ENCODE data around the gene GNL3L. TPM values are rescaled to one million over a fixed set of nuclear protein-coding genes. Genes with fewer than 3 reads are reported as not detected.

Gene GNL3L
- total and polyA plus RNA-seq, 2 of the 13 experiments (the other 11 are each of a cell fraction or from before 2014, with no cell fraction given) = 12.1 to 32.6 TPM

DNA sequence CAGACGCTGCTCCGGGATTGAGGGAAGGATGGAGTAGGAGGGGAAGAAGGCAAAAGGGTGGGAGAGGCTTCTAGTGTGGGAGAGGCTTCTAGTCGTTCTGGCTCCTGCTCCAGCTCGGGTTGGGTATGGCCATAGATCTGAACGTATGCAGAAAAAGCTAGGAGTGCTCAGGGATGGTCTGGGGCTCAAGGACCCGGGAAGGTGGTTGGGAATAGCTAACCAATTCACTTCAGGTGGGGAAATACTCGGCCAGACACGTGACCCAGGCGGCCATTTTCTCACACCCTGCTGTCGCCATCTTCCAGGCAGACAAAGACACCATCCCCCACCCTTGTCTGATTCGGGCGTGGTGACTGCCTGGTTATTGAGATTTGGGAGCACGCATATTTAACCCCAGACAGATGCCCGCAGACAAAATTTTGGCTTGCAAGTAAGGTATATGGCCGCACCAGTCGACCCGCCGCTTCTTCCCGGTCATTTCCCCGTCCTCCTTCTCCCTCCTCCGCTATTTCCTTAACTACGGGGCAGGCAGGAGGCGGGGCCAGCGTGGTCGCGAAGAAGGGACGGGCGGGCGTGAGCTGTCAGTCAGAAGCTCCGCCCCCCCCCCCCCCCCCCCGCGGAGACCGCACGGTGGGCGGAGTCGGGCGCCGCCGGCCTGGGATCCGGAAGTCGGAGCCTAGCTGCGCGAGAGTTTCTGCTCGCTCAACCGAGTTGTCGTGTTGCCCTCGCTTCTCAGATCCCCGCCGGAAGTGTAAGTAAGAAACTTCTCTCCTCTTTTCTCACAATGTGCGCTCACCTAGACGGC, at the start of gene GNL3L (continued):
- TF ChIP-seq SIN3A (IDR thresholded peaks at IDR 0.05; ENCODE audit: borderline replicate concordance, low read depth, low read length) (peak; percentile 7; the same call in 1 of the 2 replicates), ZNF263 (CRISPR knock-in tag; IDR thresholded peaks at IDR 0.05) (peak; percentile 96), HOXA3 (CRISPR knock-in tag; IDR thresholded peaks at IDR 0.05) (peak; percentile 85), IRF2 (CRISPR knock-in tag; IDR thresholded peaks at IDR 0.05) (0 out of 2 replicates have a peak, but pooled peaks have one; percentile 13), ZHX2 (IDR thresholded peaks at IDR 0.05; ENCODE audit: low read depth) (peak; percentile 76), ZHX2 (CRISPR knock-in tag; IDR thresholded peaks at IDR 0.05; ENCODE audit: borderline replicate concordance) (no peak), ZSCAN31 (CRISPR knock-in tag; IDR thresholded peaks at IDR 0.05; ENCODE audit: low read depth) (no peak), POLR2A (IDR thresholded peaks at IDR 0.05; ENCODE audit: insufficient read depth in 1 of 2, low read depth in 2 of 2, low read length in 2 of 2) (peak; percentile 65 to 67), KLF12 (CRISPR knock-in tag; IDR thresholded peaks at IDR 0.05; ENCODE audit: borderline replicate concordance) (0 out of 2 replicates have a peak, but pooled peaks have one; percentile 36), SMC3 (IDR thresholded peaks at IDR 0.05; ENCODE audit: low read length) (no peak), RBFOX2 (IDR thresholded peaks at IDR 0.05; ENCODE audit: low read depth, low read length) (peak; percentile 37; the same call in 1 of the 2 replicates), ZNF670 (CRISPR knock-in tag; IDR thresholded peaks at IDR 0.05; ENCODE audit: borderline replicate concordance) (0 out of 2 replicates have a peak, but pooled peaks have one; percentile 36), ZNF709 (CRISPR knock-in tag; IDR thresholded peaks at IDR 0.05) (no peak), GABPA (IDR thresholded peaks at IDR 0.05; ENCODE audit: low read depth, low read length) (peak; percentile 42; the same call in 1 of the 2 replicates), GABPA (CRISPR knock-in tag; IDR thresholded peaks at IDR 0.05; ENCODE audit: low read depth) (peak; percentile 81), CHCHD3 (CRISPR knock-in tag; IDR thresholded peaks at IDR 0.05) (no peak), ZNF510 (CRISPR knock-in tag; IDR thresholded peaks at IDR 0.05; ENCODE audit: low read depth) (no peak), YY1 (IDR thresholded peaks at IDR 0.05; ENCODE audit: insufficient read depth, insufficient replicate concordance, low read depth, low read length) (peak; percentile 93)
- TF ChIP-seq, protein P1, sequence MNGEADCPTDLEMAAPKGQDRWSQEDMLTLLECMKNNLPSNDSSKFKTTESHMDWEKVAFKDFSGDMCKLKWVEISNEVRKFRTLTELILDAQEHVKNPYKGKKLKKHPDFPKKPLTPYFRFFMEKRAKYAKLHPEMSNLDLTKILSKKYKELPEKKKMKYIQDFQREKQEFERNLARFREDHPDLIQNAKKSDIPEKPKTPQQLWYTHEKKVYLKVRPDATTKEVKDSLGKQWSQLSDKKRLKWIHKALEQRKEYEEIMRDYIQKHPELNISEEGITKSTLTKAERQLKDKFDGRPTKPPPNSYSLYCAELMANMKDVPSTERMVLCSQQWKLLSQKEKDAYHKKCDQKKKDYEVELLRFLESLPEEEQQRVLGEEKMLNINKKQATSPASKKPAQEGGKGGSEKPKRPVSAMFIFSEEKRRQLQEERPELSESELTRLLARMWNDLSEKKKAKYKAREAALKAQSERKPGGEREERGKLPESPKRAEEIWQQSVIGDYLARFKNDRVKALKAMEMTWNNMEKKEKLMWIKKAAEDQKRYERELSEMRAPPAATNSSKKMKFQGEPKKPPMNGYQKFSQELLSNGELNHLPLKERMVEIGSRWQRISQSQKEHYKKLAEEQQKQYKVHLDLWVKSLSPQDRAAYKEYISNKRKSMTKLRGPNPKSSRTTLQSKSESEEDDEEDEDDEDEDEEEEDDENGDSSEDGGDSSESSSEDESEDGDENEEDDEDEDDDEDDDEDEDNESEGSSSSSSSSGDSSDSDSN (CRISPR knock-in tag; IDR thresholded peaks at IDR 0.05) = 0 out of 2 replicates have a peak, but pooled peaks have one; percentile 21
- TF ChIP-seq, protein P2, sequence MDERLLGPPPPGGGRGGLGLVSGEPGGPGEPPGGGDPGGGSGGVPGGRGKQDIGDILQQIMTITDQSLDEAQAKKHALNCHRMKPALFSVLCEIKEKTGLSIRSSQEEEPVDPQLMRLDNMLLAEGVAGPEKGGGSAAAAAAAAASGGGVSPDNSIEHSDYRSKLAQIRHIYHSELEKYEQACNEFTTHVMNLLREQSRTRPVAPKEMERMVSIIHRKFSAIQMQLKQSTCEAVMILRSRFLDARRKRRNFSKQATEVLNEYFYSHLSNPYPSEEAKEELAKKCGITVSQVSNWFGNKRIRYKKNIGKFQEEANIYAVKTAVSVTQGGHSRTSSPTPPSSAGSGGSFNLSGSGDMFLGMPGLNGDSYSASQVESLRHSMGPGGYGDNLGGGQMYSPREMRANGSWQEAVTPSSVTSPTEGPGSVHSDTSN (CRISPR knock-in tag; IDR thresholded peaks at IDR 0.05) = peak; percentile 49; the same call in 1 of the 2 replicates
- TF ChIP-seq, protein P3, sequence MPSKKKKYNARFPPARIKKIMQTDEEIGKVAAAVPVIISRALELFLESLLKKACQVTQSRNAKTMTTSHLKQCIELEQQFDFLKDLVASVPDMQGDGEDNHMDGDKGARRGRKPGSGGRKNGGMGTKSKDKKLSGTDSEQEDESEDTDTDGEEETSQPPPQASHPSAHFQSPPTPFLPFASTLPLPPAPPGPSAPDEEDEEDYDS (CRISPR knock-in tag; IDR thresholded peaks at IDR 0.05) = peak; percentile 64
